Measurements from ENCODE around the gene FCHO1. TPM values are rescaled to one million over a fixed set of nuclear protein-coding genes. Genes with fewer than 3 reads are reported as not detected.
A peak's percentile ranks its signal among the peaks of the same experiment; 100 is the strongest.

Gene FCHO1, protein sequence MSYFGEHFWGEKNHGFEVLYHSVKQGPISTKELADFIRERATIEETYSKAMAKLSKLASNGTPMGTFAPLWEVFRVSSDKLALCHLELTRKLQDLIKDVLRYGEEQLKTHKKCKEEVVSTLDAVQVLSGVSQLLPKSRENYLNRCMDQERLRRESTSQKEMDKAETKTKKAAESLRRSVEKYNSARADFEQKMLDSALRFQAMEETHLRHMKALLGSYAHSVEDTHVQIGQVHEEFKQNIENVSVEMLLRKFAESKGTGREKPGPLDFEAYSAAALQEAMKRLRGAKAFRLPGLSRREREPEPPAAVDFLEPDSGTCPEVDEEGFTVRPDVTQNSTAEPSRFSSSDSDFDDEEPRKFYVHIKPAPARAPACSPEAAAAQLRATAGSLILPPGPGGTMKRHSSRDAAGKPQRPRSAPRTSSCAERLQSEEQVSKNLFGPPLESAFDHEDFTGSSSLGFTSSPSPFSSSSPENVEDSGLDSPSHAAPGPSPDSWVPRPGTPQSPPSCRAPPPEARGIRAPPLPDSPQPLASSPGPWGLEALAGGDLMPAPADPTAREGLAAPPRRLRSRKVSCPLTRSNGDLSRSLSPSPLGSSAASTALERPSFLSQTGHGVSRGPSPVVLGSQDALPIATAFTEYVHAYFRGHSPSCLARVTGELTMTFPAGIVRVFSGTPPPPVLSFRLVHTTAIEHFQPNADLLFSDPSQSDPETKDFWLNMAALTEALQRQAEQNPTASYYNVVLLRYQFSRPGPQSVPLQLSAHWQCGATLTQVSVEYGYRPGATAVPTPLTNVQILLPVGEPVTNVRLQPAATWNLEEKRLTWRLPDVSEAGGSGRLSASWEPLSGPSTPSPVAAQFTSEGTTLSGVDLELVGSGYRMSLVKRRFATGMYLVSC
- 0.26 and 0.90 TPM in 2 replicates for total RNA-seq

- DNase-seq (ENCODE audit: low read depth) (no peak), FAIRE-seq (no peak)
- no peaks in the 10 kb centered on the region for H3K27me3 ChIP-seq (ENCODE audit: control insufficient read depth, insufficient read depth, low read length)
- TF ChIP-seq CTCF (IDR thresholded peaks at IDR 0.05; ENCODE audit: insufficient read depth, low read length, severe bottlenecking): no peak
- H3K4me3 ChIP-seq (ENCODE audit: low read depth, low read length): no peak within 1 kb of the TSS
- no peaks in the 10 kb centered on the region for H3K36me3 ChIP-seq (ENCODE audit: control insufficient read depth, insufficient read depth, low read length)
These were observed at the start of gene FCHO1 for GRCh38 chr19:17751103-17751911. Gene FCHO1, plus strand, starts transcription at chr19:17751477. Its CDS starts 3,688 bp downstream, at chr19:17755165.

- no peak for FAIRE-seq
- no peak overlapping the region for H3K4me3 ChIP-seq (ENCODE audit: low read depth, low read length)
- no peaks in the 10 kb centered on the region for H3K27me3 ChIP-seq (ENCODE audit: control insufficient read depth, insufficient read depth, low read length)
- TF ChIP-seq CTCF (IDR thresholded peaks at IDR 0.05; ENCODE audit: insufficient read depth, low read length, severe bottlenecking): peak; percentile 82
- H3K36me3 ChIP-seq (ENCODE audit: control insufficient read depth, insufficient read depth, low read length): no peaks in the 10 kb centered on the region
- DNase-seq (ENCODE audit: low read depth): peak; percentile 15
These were observed 47.3 kb upstream of the FCHO1 start for GRCh38 chr19:17703824-17704463.

DNA sequence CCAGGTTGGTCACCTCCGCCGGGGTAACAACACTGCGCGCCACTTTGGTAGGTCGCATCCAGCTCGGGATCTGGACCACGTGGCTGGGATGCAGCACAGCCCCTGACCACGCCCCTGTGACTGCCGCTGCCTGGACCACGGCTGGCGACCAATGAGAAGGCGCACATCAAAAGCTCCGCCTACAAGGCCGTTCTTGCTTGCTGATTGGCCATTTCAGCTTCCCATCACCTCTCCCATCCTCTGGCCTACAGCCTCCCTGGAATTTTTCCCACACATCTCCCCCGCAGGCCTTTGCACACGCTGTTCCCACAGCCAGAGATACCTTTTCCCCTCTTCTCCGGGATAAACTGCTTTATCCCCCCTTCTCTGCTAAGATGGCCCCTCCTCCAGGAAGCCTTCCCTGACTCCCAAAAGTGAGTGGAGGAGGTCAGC is 44.5 kb upstream of the FCHO1 start:
- no peak for TF ChIP-seq CTCF (IDR thresholded peaks at IDR 0.05; ENCODE audit: insufficient read depth, low read length, severe bottlenecking)
- no peaks in the 10 kb centered on the region for H3K27me3 ChIP-seq (ENCODE audit: control insufficient read depth, insufficient read depth, low read length)
- no peak overlapping the region for H3K4me3 ChIP-seq (ENCODE audit: low read depth, low read length)
- FAIRE-seq (no peak), DNase-seq (ENCODE audit: low read depth) (peak; percentile 15)
- H3K36me3 ChIP-seq (ENCODE audit: control insufficient read depth, insufficient read depth, low read length): no peaks in the 10 kb centered on the region

DNA sequence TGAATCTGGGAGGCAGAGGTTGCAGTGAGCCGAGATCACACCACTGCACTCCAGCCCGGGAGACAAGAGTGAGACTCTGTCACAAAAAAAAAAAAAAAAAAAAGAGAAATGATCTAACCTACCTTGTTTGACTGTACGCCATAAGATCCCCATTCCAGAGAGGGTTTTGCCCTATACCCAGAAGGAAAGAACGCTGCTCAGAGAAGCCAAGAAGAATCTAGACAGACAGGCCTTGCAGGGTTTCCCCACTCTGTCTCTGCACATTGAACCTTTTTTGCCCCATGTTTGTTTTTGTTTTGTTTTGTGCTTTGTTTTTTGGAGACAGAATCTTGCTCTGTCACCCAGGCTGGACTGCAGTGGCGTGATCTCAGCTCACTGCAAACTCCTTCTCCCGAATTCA is 39.4 kb upstream of the FCHO1 start:
- no peaks in the 10 kb centered on the region for H3K36me3 ChIP-seq (ENCODE audit: control insufficient read depth, insufficient read depth, low read length)
- no peak for DNase-seq (ENCODE audit: low read depth)
- no peak for FAIRE-seq
- no peak overlapping the region for H3K4me3 ChIP-seq (ENCODE audit: low read depth, low read length)
- H3K27me3 ChIP-seq (ENCODE audit: control insufficient read depth, insufficient read depth, low read length): no peaks in the 10 kb centered on the region
- no peak for TF ChIP-seq CTCF (IDR thresholded peaks at IDR 0.05; ENCODE audit: insufficient read depth, low read length, severe bottlenecking)

DNA sequence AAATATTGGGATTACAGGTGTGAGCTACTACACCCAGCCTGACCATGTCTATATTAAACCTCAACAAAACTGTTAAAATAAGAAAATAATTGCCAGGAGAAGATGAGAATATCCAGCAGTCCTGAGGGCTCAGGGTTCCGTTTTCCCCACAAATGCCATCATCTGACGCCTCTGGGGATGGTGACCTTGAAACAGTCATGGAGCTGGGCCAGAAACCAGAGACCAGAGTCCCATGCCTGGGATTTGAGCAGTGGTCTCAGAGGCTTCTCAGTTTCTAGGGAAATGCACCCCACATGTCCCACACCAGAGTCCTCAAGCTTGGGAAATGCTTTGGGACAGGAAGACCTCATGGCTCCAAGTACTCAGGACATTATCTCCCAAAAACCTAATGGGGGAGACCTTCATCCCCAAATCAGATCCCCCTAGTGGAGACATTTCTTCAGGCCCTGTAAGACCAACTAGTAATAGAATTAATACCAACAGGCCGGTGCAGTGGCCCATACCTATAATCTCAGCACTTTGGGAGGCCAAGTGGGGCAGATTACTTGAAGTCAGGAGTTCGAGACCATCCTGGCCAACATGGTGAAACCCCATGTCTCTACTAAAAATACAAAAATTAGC is 34.9 kb upstream of the FCHO1 start:
- DNase-seq (ENCODE audit: low read depth) (no peak), FAIRE-seq (no peak)
- peaks cover 2% of the 10 kb centered on the region for H3K36me3 ChIP-seq (ENCODE audit: control insufficient read depth, insufficient read depth, low read length)
- H3K27me3 ChIP-seq (ENCODE audit: control insufficient read depth, insufficient read depth, low read length): no peaks in the 10 kb centered on the region
- no peak for TF ChIP-seq CTCF (IDR thresholded peaks at IDR 0.05; ENCODE audit: insufficient read depth, low read length, severe bottlenecking)
- H3K4me3 ChIP-seq (ENCODE audit: low read depth, low read length): no peak overlapping the region

All from bronchial epithelial cell (primary cell).